GM10248 (cell line): ENCODE measurements around the gene NPHS1.

Experiments
- CTCF ChIA-PET: fragments of 300-600 bp; sonication (Branson Sonifier 250); formaldehyde crosslinking; extraction: SDS; loops from one replicate; lab custom pipeline; 2021; ENCODE audit warnings: antibody characterized with exemption; lab: Yijun Ruan, JAX
- POLR2A ChIA-PET: fragments of 350-650 bp; sonication (Branson Sonifier 250); formaldehyde crosslinking; extraction: SDS; loops from one replicate; lab custom pipeline; 2020; ENCODE audit warnings: antibody characterized with exemption; lab: Yijun Ruan, JAX
- DNase-seq: peaks from one replicate; pipeline ENCODE4 v3.0.0; 2012; ENCODE audit errors: extremely low spot score
- CTCF ChIP-seq: IDR thresholded peaks from 2 replicates; pipeline ENCODE4 v1.5.1; 2012; ENCODE audit warnings: mild to moderate bottlenecking, low read depth; ENCODE audit errors: extremely low read depth, missing control alignments, control extremely low read depth

NPHS1 gene

DNA sequence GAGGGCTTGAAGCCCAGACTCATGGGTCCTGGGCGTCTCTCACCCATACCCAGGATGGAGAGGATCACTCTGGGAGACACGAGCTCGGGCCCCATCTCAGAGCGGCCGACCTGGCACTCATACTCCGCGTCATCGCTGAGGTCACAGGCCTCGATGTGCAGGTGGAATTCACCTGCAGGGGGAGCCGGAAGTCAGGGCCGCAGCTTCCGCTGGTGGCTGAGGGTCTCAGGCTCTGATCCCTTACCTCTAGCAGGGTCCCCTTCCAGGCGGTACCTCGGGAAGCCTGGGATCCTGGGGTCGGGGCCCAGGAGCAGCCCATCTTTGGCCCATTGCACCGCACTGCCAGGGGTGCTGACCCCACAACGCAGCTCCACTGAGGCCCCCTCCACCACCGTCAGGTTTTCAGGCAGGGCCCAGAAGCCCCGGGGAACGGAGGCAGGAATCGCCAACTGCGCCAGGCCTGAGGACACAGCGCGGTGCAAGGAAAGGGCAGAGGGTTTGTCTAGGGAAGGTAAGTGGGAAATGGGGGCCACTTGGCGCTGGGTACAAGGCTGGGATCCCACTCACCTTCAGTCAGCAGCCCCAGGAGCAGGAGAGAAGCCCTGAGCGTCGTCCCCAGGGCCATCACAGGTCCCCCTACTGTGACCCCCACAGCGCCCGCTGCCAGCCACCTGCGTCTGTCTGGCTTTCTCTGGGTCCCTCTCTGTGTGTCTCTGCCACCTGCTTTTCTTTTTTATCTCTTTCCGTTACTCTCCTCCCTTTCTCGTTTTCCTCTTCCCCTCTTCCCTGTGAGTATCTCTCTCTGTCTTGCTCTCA lies 883 bp downstream of the NPHS1 start:
- DNase-seq = no peak
- CTCF ChIA-PET = no interaction called here
- no peak for TF ChIP-seq CTCF
- POLR2A ChIA-PET = no interaction called here

DNA sequence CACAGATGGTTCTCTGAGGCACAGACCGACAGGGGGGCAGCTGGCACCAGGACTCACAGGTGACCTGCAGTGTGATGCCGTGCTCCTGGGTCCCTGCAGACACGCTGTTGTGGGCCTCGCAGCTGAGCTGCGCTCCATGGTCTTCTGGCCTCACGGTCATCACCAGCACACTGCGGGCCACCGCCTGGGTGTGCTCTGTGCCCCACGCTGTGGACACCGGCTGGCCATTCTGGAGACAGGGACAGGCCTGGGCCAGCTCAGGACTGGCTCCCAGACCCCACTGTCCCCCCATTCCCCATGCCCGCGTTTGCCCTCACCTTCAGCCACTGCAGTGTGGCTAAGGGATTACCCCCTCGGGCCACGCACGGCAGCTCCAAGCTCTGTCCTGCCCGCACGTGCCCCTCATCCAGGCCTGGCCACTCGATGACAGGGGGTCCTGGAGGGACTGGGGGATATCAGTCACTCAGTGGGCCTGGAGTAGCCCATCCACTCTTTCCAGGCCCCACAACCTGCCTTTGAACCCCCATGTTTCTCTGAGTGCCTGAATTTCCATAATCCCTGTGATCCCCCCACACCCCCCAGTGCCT lies 3.3 kb downstream of the NPHS1 start:
- ChIA-PET POLR2A (no interaction called here), CTCF (no interaction called here)
- TF ChIP-seq CTCF = no peak
- no peak for DNase-seq

- no peak for TF ChIP-seq CTCF
- ChIA-PET CTCF (no interaction called here), POLR2A (no interaction called here)
- no peak for DNase-seq
These were observed 3.8 kb downstream of the NPHS1 start for GRCh38 chr19:35848486-35848885.

- TF ChIP-seq CTCF = no peak
- ChIA-PET CTCF (no interaction called here), POLR2A (no interaction called here)
- DNase-seq = no peak
These were observed 4.4 kb downstream of the NPHS1 start for GRCh38 chr19:35847911-35848310.

- no peak for DNase-seq
- CTCF ChIA-PET = no interaction called here
- POLR2A ChIA-PET = no interaction called here
- TF ChIP-seq CTCF = no peak
These were observed 6.2 kb downstream of the NPHS1 start for GRCh38 chr19:35846038-35846668.

DNA sequence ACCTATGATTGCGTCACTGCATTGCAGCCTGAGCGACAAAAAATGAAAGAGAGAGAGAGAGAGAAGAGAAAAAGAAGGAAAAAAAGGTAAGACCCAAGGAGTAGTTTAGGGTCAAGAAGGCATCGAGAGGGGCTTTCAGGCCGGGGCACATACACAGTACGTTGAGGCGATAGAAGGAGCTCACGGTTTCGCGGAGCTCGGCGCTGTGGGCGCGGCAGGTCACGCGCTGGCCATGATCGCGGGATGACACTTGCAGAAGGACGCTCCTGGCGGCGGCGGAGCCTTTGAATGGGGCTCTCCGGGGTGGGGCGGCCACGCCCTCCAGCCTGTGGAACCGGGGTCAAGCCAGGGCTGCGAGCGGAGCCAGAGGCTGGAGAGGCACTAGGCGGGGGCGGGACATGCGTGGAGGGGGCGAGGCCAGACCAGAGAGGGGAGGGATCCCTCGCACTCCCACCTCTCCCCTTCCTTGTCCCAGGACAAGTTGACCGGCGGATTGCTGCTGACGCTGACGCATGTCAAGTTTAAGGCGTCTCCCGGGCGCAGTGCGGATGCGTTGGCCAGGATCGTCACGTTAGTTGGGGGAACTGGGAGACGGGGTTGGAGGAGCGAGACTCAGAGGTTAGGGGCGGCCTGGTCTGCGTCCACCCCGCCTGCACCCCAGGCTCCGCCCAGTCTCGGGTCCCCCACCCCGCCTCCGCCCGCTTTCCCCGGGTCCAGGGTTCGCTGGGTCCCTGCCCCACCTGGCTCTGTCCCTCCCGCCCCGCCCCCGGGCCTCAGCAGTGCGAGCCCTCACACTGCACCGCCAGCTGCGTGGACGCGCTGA lies 6.9 kb downstream of the NPHS1 start:
- POLR2A ChIA-PET = no interaction called here
- no peak for DNase-seq
- CTCF ChIA-PET = no interaction called here
- TF ChIP-seq CTCF = no peak
